K562 (cell line): Measurements from ENCODE around the gene LAMB1. TPM values are rescaled to one million over a fixed set of nuclear protein-coding genes. Genes with fewer than 3 reads are reported as not detected.

Source experiments
- ARID1B ChIP-seq: fragments of 450-650 bp; IDR thresholded peaks from 2 replicates; pipeline ENCODE4 v1.6.1; 2016; ENCODE audit warnings: antibody characterized with exemption, mild to moderate bottlenecking, inconsistent platforms
- BRD4 ChIP-seq: fragments of 200-600 bp; sonication (generic); IDR thresholded peaks from 2 replicates; pipeline ENCODE4 v1.6.1; 2017; ENCODE audit warnings: inconsistent platforms
- CTCF ChIP-seq, 3 experiments: IDR thresholded peaks in 2 of 3; conservative IDR thresholded peaks in 1 of 3; 2 replicates each; pipeline ENCODE4 v1.5.1; 2011 to 2012; ENCODE audit warnings: low read length in 3 of 3, mild to moderate bottlenecking in 3 of 3, control low read depth in 2 of 3, improper control_type of control experiment in 1 of 3, inconsistent platforms in 1 of 3, low read depth in 1 of 3, mixed read lengths in 1 of 3, moderate library complexity in 1 of 3; ENCODE audit not compliant: insufficient read depth in 2 of 3
- GABPA ChIP-seq: fragments of 200-800 bp; sonication (Bioruptor generic); conservative IDR thresholded peaks from 2 replicates; pipeline ENCODE4 v1.6.1; 2016; ENCODE audit warnings: low read depth, missing genetic modification characterization, missing compliant biosample characterization
- HEY1 ChIP-seq: fragments of 250-450 bp; sonication (Bioruptor Pico); IDR thresholded peaks from 2 replicates; pipeline ENCODE4 v1.5.0; 2020; ENCODE audit warnings: mild to moderate bottlenecking, moderate library complexity, borderline replicate concordance
- NKRF ChIP-seq: fragments of 450-650 bp; IDR thresholded peaks from 2 replicates; pipeline ENCODE4 v1.6.1; 2016; ENCODE audit warnings: borderline replicate concordance
- PHTF2 ChIP-seq: fragments of 250-450 bp; sonication (Bioruptor Pico); IDR thresholded peaks from 2 replicates; pipeline ENCODE4 v1.5.0; 2021; ENCODE audit warnings: mild to moderate bottlenecking
- PKNOX1 ChIP-seq: fragments of 450-650 bp; IDR thresholded peaks from 2 replicates; pipeline ENCODE4 v1.6.1; 2016
- PREB ChIP-seq: sonication (generic); formaldehyde crosslinking; IDR thresholded peaks from 2 replicates; pipeline ENCODE4 v1.8.1; 2023; ENCODE audit warnings: mild to moderate bottlenecking, missing genetic modification reagents
- PRMT5 ChIP-seq: sonication (generic); formaldehyde crosslinking; IDR thresholded peaks from 2 replicates; pipeline ENCODE4 v1.5.0; 2020; ENCODE audit warnings: missing genetic modification reagents
- SMAD3 ChIP-seq: fragments of 450-650 bp; formaldehyde crosslinking; conservative IDR thresholded peaks from 2 replicates; pipeline ENCODE4 v1.4.0; 2020; ENCODE audit warnings: mild to moderate bottlenecking
- TCFL5 ChIP-seq: fragments of 250-450 bp; sonication (Bioruptor Pico); conservative IDR thresholded peaks from 2 replicates; pipeline ENCODE4 v1.6.1; 2021; ENCODE audit warnings: mild to moderate bottlenecking, moderate library complexity, matching md5 sums
- ZFP1 ChIP-seq: fragments of 450-650 bp; formaldehyde crosslinking; IDR thresholded peaks from 2 replicates; pipeline ENCODE4 v1.4.0; 2020; ENCODE audit warnings: mild to moderate bottlenecking, mixed read lengths
- ZNF23 ChIP-seq: fragments of 250-450 bp; sonication (Bioruptor Pico); IDR thresholded peaks from 2 replicates; pipeline ENCODE4 v1.4.0; 2020; ENCODE audit warnings: mild to moderate bottlenecking
- ZNF583 ChIP-seq: fragments of 250-450 bp; sonication (Bioruptor Pico); IDR thresholded peaks from 2 replicates; pipeline ENCODE4 v1.4.0; 2020
- ZNF609 ChIP-seq: sonication (generic); formaldehyde crosslinking; IDR thresholded peaks from 2 replicates; pipeline ENCODE4 v1.8.1; 2023; ENCODE audit warnings: missing genetic modification reagents, mild to moderate bottlenecking, borderline replicate concordance
- ZNF75A ChIP-seq: fragments of 450-650 bp; formaldehyde crosslinking; IDR thresholded peaks from 2 replicates; pipeline ENCODE4 v1.4.0; 2020; ENCODE audit warnings: mild to moderate bottlenecking
- polyA plus RNA-seq, 8 experiments: library from polyadenylated mRNA; depleted of rRNA in 4 of 8; stranded (reverse) in 5 of 8; unstranded in 3 of 8; fragments of >200 nt; fragmentation: Nextera tagmentation in 2 of 8; fragmentation: Illumina TruSeq in 1 of 8; extraction: Ambion mirVana in 2 of 8; extraction: Trizol in 1 of 8; gene quantifications; 2 replicates each; pipeline versions ENCODE4 v1.2.1 to v1.2.3, GENCODE V29; 2011 to 2014; ENCODE audit warnings: inconsistent platforms in 1 of 8, missing spikeins in 1 of 8
- total RNA-seq, 7 experiments: library from RNA; depleted of rRNA in 6 of 7; stranded (reverse); fragments of >200 nt in 6 of 7; fragmentation: Illumina TruSeq in 2 of 7; extraction: Trizol in 2 of 7; gene quantifications; 2 replicates each; pipeline versions ENCODE4 v1.2.1 to v1.2.3, GENCODE V29; 2011 to 2021; ENCODE audit warnings: low replicate concordance in 1 of 7

LAMB1 gene
- total and polyA plus RNA-seq, 9 of the 15 experiments (the other 6 are each of a cell fraction or from before 2014, with no cell fraction given), result 6.0 to 17.7 (median 12.3) TPM

GRCh38 chr7:107890962-107891635 lies 111.9 kb downstream of the LAMB1 start, which contains the start of gene DLD (continued):
- TF ChIP-seq CTCF (IDR thresholded peaks at IDR 0.05 in 2 of 3, conservative IDR thresholded peaks at IDR 0.05 in 1 of 3; ENCODE audit: insufficient read depth in 2 of 3, low read depth in 1 of 3, low read length in 3 of 3) (0 out of 6 replicates have a peak, but pooled peaks of 1 of the 3 experiments have one; percentile 6), ARID1B (0 out of 2 replicates have a peak, but pooled peaks have one; percentile 4), ZFP1 (CRISPR knock-in tag) (no peak), PRMT5 (CRISPR knock-in tag) (no peak), ZNF23 (CRISPR knock-in tag) (no peak), ZNF609 (CRISPR knock-in tag) (no peak), PHTF2 (CRISPR knock-in tag) (no peak), NKRF (peak; percentile 82; the same call in 1 of the 2 replicates), GABPA (tag) (0 out of 2 replicates have a peak, but pooled peaks have one; percentile 47), ZNF75A (CRISPR knock-in tag) (no peak), SMAD3 (CRISPR knock-in tag) (no peak), TCFL5 (no peak), BRD4 (no peak; the same call in 1 of the 2 replicates), ZNF583 (CRISPR knock-in tag) (0 out of 2 replicates have a peak, but pooled peaks have one; percentile 19), HEY1 (CRISPR knock-in tag) (no peak; the same call in 1 of the 2 replicates), PREB (CRISPR knock-in tag) (peak; percentile 65; the same call in 1 of the 2 replicates), PKNOX1 (peak; percentile 83)
